ENCODE data around the gene MAD1L1. TPM values are rescaled to one million over a fixed set of nuclear protein-coding genes. Genes with fewer than 3 reads are reported as not detected.
A peak's percentile ranks its signal among the peaks of the same experiment; 100 is the strongest.

MAD1L1 gene
- polyA plus RNA-seq, 2 donors, result 18.0 to 24.9 TPM

GRCh38 chr7:2230882-2231281 lies 1.9 kb downstream of the MAD1L1 start:
- H3K4me3 ChIP-seq (ENCODE audit: low read depth in 1 of 2, low read length in 2 of 2), result no peak overlapping the region
- no peaks in the 10 kb centered on the region for H3K27me3 ChIP-seq (ENCODE audit: control insufficient read depth in 1 of 2, insufficient read depth in 2 of 2, low read length in 2 of 2)
- peaks cover 0 to 4% of the 10 kb centered on the region in 2 donors for H3K4me1 ChIP-seq (ENCODE audit: control insufficient read depth in 2 of 2, insufficient read depth in 2 of 2, low read length in 1 of 2)
- H3K9me3 ChIP-seq (ENCODE audit: control insufficient read depth in 2 of 2, insufficient read depth in 1 of 2, low read depth in 1 of 2, low read length in 1 of 2), result no peaks in the 10 kb centered on the region
- H3K27ac ChIP-seq (ENCODE audit: low read depth in 2 of 2, low read length in 1 of 2), result no peak overlapping the region
- 81 to 83% methylated on average over 9 of the region's 9 CpGs for WGBS, 2 donors
- H3K36me3 ChIP-seq (ENCODE audit: control insufficient read depth in 2 of 2, insufficient read depth in 2 of 2, low read length in 1 of 2), result peaks cover 6 to 25% of the 10 kb centered on the region in 2 donors

- H3K9me3 ChIP-seq (ENCODE audit: control insufficient read depth in 2 of 2, insufficient read depth in 1 of 2, low read depth in 1 of 2, low read length in 1 of 2), result no peaks in the 10 kb centered on the region
- H3K4me3 ChIP-seq (ENCODE audit: low read depth in 1 of 2, low read length in 2 of 2), result no peak overlapping the region
- H3K27ac ChIP-seq (ENCODE audit: low read depth in 2 of 2, low read length in 1 of 2), result no peak overlapping the region
- WGBS, 2 donors, result 92 to 94% methylated on average over 8 of the region's 8 CpGs
- peaks cover 0 to 8% of the 10 kb centered on the region in 2 donors for H3K4me1 ChIP-seq (ENCODE audit: control insufficient read depth in 2 of 2, insufficient read depth in 2 of 2, low read length in 1 of 2)
- H3K36me3 ChIP-seq (ENCODE audit: control insufficient read depth in 2 of 2, insufficient read depth in 2 of 2, low read length in 1 of 2), result peaks cover 6 to 26% of the 10 kb centered on the region in 2 donors
- no peaks in the 10 kb centered on the region for H3K27me3 ChIP-seq (ENCODE audit: control insufficient read depth in 1 of 2, insufficient read depth in 2 of 2, low read length in 2 of 2)
Observed at GRCh38 chr7:2230226-2230625, 2.5 kb downstream of the MAD1L1 start.

- Histone ChIP-seq H3K4me3 (ENCODE audit: low read depth in 1 of 2, low read length in 2 of 2) (no peak overlapping the region), H3K36me3 (ENCODE audit: control insufficient read depth in 2 of 2, insufficient read depth in 2 of 2, low read length in 1 of 2) (peaks cover 2 to 23% of the 10 kb centered on the region in 2 donors), H3K27me3 (ENCODE audit: control insufficient read depth in 1 of 2, insufficient read depth in 2 of 2, low read length in 2 of 2) (no peaks in the 10 kb centered on the region), H3K4me1 (ENCODE audit: control insufficient read depth in 2 of 2, insufficient read depth in 2 of 2, low read length in 1 of 2) (peaks cover 0 to 11% of the 10 kb centered on the region in 2 donors), H3K27ac (ENCODE audit: low read depth in 2 of 2, low read length in 1 of 2) (no peak overlapping the region), H3K9me3 (ENCODE audit: control insufficient read depth in 2 of 2, insufficient read depth in 1 of 2, low read depth in 1 of 2, low read length in 1 of 2) (no peaks in the 10 kb centered on the region)
- WGBS, 2 donors, result 93 to 95% methylated on average over 7 of the region's 7 CpGs
Observed at GRCh38 chr7:2229467-2229866, 3.3 kb downstream of the MAD1L1 start.

GRCh38 chr7:2228921-2229320 lies 3.8 kb downstream of the MAD1L1 start:
- WGBS, 2 donors, result 88 to 93% methylated on average over 8 of the region's 8 CpGs
- H3K4me1 ChIP-seq (ENCODE audit: control insufficient read depth in 2 of 2, insufficient read depth in 2 of 2, low read length in 1 of 2), result peaks cover 0 to 16% of the 10 kb centered on the region in 2 donors
- H3K36me3 ChIP-seq (ENCODE audit: control insufficient read depth in 2 of 2, insufficient read depth in 2 of 2, low read length in 1 of 2), result peaks cover 0 to 23% of the 10 kb centered on the region in 2 donors
- H3K4me3 ChIP-seq (ENCODE audit: low read depth in 1 of 2, low read length in 2 of 2), result no peak overlapping the region
- no peak overlapping the region for H3K27ac ChIP-seq (ENCODE audit: low read depth in 2 of 2, low read length in 1 of 2)
- H3K27me3 ChIP-seq (ENCODE audit: control insufficient read depth in 1 of 2, insufficient read depth in 2 of 2, low read length in 2 of 2), result no peaks in the 10 kb centered on the region
- H3K9me3 ChIP-seq (ENCODE audit: control insufficient read depth in 2 of 2, insufficient read depth in 1 of 2, low read depth in 1 of 2, low read length in 1 of 2), result no peaks in the 10 kb centered on the region

DNA sequence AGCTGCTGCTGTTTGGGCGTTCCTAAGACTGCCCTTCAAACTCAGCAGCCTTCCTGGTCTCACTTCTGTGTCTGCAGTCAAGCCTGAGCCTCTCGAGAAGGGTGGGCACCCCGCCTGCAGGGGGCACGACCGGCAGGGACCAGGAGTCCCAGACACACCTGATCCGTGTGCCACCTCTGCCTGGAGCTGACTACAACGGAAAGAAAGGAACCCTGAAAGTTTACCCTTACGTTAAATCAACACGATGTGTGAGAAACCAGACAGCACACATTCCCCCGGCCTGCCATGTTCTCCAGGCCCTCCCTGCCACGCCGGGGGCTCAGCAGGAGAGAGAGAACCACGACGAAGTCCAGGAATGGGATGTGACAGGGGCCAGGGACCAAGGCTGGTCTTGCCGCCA lies 5.0 kb downstream of the MAD1L1 start:
- Histone ChIP-seq H3K27me3 (ENCODE audit: control insufficient read depth in 1 of 2, insufficient read depth in 2 of 2, low read length in 2 of 2) (no peaks in the 10 kb centered on the region), H3K4me3 (ENCODE audit: low read depth in 1 of 2, low read length in 2 of 2) (no peak overlapping the region), H3K4me1 (ENCODE audit: control insufficient read depth in 2 of 2, insufficient read depth in 2 of 2, low read length in 1 of 2) (peaks cover 0 to 17% of the 10 kb centered on the region in 2 donors), H3K36me3 (ENCODE audit: control insufficient read depth in 2 of 2, insufficient read depth in 2 of 2, low read length in 1 of 2) (peaks cover 0 to 32% of the 10 kb centered on the region in 2 donors), H3K27ac (ENCODE audit: low read depth in 2 of 2, low read length in 1 of 2) (no peak overlapping the region), H3K9me3 (ENCODE audit: control insufficient read depth in 2 of 2, insufficient read depth in 1 of 2, low read depth in 1 of 2, low read length in 1 of 2) (no peaks in the 10 kb centered on the region)
- WGBS, 2 donors, result 89 to 92% methylated on average over 15 of the region's 15 CpGs

GRCh38 chr7:2225830-2226229 lies 6.9 kb downstream of the MAD1L1 start:
- Histone ChIP-seq H3K4me3 (ENCODE audit: low read depth in 1 of 2, low read length in 2 of 2) (no peak overlapping the region), H3K36me3 (ENCODE audit: control insufficient read depth in 2 of 2, insufficient read depth in 2 of 2, low read length in 1 of 2) (peaks cover 0 to 45% of the 10 kb centered on the region in 2 donors), H3K4me1 (ENCODE audit: control insufficient read depth in 2 of 2, insufficient read depth in 2 of 2, low read length in 1 of 2) (peaks cover 0 to 15% of the 10 kb centered on the region in 2 donors), H3K9me3 (ENCODE audit: control insufficient read depth in 2 of 2, insufficient read depth in 1 of 2, low read depth in 1 of 2, low read length in 1 of 2) (no peaks in the 10 kb centered on the region), H3K27ac (ENCODE audit: low read depth in 2 of 2, low read length in 1 of 2) (peak overlapping the region; percentile 69 to 80), H3K27me3 (ENCODE audit: control insufficient read depth in 1 of 2, insufficient read depth in 2 of 2, low read length in 2 of 2) (no peaks in the 10 kb centered on the region)
- WGBS, 2 donors, result 97% methylated on average over 13 of the region's 13 CpGs

DNA sequence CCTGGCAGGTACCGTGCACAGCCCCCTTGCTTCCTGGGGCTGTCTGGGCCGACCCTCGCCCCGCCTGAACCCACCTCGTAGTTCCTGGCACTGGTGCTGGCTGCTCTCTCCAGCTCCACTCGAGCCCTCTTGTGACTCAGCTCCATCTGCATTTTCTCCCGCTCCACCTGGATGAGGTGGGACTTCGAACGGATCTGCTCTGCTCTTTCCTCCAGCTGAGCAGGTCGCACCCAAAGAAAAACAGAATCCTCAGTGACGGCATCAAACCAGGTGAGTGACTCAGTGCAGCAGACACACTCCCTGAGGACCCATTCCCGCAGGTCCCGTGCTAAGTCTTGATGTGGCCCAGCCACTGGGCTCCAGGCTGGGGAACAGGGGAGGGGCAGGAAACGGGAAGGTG lies 7.4 kb downstream of the MAD1L1 start:
- Histone ChIP-seq H3K27ac (ENCODE audit: low read depth in 2 of 2, low read length in 1 of 2) (peak overlapping the region; percentile 69 to 80), H3K36me3 (ENCODE audit: control insufficient read depth in 2 of 2, insufficient read depth in 2 of 2, low read length in 1 of 2) (peaks cover 0 to 46% of the 10 kb centered on the region in 2 donors)
- 58 to 69% methylated on average over 14 of the region's 14 CpGs for WGBS, 2 donors

GRCh38 chr7:2224934-2225333 lies 7.8 kb downstream of the MAD1L1 start:
- 55 to 64% methylated on average over 4 of the region's 4 CpGs for WGBS, 2 donors
- Histone ChIP-seq H3K9me3 (ENCODE audit: control insufficient read depth in 2 of 2, insufficient read depth in 1 of 2, low read depth in 1 of 2, low read length in 1 of 2) (no peaks in the 10 kb centered on the region), H3K36me3 (ENCODE audit: control insufficient read depth in 2 of 2, insufficient read depth in 2 of 2, low read length in 1 of 2) (peaks cover 0 to 46% of the 10 kb centered on the region in 2 donors)

More for the DNA sequence above, 7.4 kb downstream of the MAD1L1 start:
- Histone ChIP-seq H3K27me3 (ENCODE audit: control insufficient read depth in 1 of 2, insufficient read depth in 2 of 2, low read length in 2 of 2) (no peaks in the 10 kb centered on the region), H3K4me1 (ENCODE audit: control insufficient read depth in 2 of 2, insufficient read depth in 2 of 2, low read length in 1 of 2) (peaks cover 0 to 15% of the 10 kb centered on the region in 2 donors), H3K4me3 (ENCODE audit: low read depth in 1 of 2, low read length in 2 of 2) (no peak overlapping the region), H3K9me3 (ENCODE audit: control insufficient read depth in 2 of 2, insufficient read depth in 1 of 2, low read depth in 1 of 2, low read length in 1 of 2) (no peaks in the 10 kb centered on the region)

DNA sequence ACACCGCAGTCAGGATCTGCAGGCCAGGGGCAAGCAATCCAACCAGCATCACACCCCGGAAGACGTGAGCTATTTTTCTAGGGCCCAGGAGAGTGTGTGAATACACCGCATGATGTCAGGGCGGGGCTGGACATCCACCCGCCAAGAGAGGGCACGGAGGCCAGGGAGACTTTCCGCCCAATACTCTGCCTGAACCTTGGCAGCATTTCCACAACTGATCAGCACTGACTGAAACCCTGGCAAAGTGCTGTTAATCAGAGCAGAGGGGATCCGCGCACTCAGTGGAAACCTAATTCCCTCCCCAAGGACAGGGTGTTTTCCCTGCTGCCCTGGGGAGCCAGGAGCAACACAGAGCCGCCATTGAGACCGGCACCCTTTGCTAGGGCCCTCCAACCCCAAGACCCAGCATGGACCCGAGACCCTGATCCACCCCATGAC lies 8.2 kb downstream of the MAD1L1 start:
- no peak overlapping the region for H3K4me3 ChIP-seq (ENCODE audit: low read depth in 1 of 2, low read length in 2 of 2)
- H3K27ac ChIP-seq (ENCODE audit: low read depth in 2 of 2, low read length in 1 of 2), result peak overlapping the region; percentile 43 to 69
- H3K4me1 ChIP-seq (ENCODE audit: control insufficient read depth in 2 of 2, insufficient read depth in 2 of 2, low read length in 1 of 2), result peaks cover 0 to 15% of the 10 kb centered on the region in 2 donors
- 60 to 82% methylated on average over 13 of the region's 13 CpGs for WGBS, 2 donors
- no peaks in the 10 kb centered on the region for H3K9me3 ChIP-seq (ENCODE audit: control insufficient read depth in 2 of 2, insufficient read depth in 1 of 2, low read depth in 1 of 2, low read length in 1 of 2)
- no peaks in the 10 kb centered on the region for H3K27me3 ChIP-seq (ENCODE audit: control insufficient read depth in 1 of 2, insufficient read depth in 2 of 2, low read length in 2 of 2)
- peaks cover 0 to 42% of the 10 kb centered on the region in 2 donors for H3K36me3 ChIP-seq (ENCODE audit: control insufficient read depth in 2 of 2, insufficient read depth in 2 of 2, low read length in 1 of 2)

More at GRCh38 chr7:2224934-2225333, 7.8 kb downstream of the MAD1L1 start:
- Histone ChIP-seq H3K27ac (ENCODE audit: low read depth in 2 of 2, low read length in 1 of 2) (peak overlapping the region; percentile 69 to 80), H3K4me1 (ENCODE audit: control insufficient read depth in 2 of 2, insufficient read depth in 2 of 2, low read length in 1 of 2) (peaks cover 0 to 15% of the 10 kb centered on the region in 2 donors), H3K4me3 (ENCODE audit: low read depth in 1 of 2, low read length in 2 of 2) (no peak overlapping the region), H3K27me3 (ENCODE audit: control insufficient read depth in 1 of 2, insufficient read depth in 2 of 2, low read length in 2 of 2) (no peaks in the 10 kb centered on the region)

GRCh38 chr7:2223321-2223720 lies 9.4 kb downstream of the MAD1L1 start:
- Histone ChIP-seq H3K27ac (ENCODE audit: low read depth in 2 of 2, low read length in 1 of 2) (no peak overlapping the region), H3K4me3 (ENCODE audit: low read depth in 1 of 2, low read length in 2 of 2) (no peak overlapping the region), H3K9me3 (ENCODE audit: control insufficient read depth in 2 of 2, insufficient read depth in 1 of 2, low read depth in 1 of 2, low read length in 1 of 2) (no peaks in the 10 kb centered on the region), H3K36me3 (ENCODE audit: control insufficient read depth in 2 of 2, insufficient read depth in 2 of 2, low read length in 1 of 2) (peaks cover 0 to 41% of the 10 kb centered on the region in 2 donors), H3K4me1 (ENCODE audit: control insufficient read depth in 2 of 2, insufficient read depth in 2 of 2, low read length in 1 of 2) (peaks cover 0 to 15% of the 10 kb centered on the region in 2 donors), H3K27me3 (ENCODE audit: control insufficient read depth in 1 of 2, insufficient read depth in 2 of 2, low read length in 2 of 2) (no peaks in the 10 kb centered on the region)
- 96% methylated on average over 17 of the region's 17 CpGs for WGBS, 2 donors

All from esophagus (tissue), 2 donors.